Natural killer cell (primary cell): ENCODE results near the gene PRELP. TPM values are rescaled to one million over a fixed set of nuclear protein-coding genes. Genes with fewer than 3 reads are reported as not detected.

Experiments
- ATAC-seq, 3 donors: fragments of 150-1000 bp in 2 of 3; fragments of 200-7000 bp in 1 of 3; cut with Tn5 transposase; 1 replicate in 1 of 3; 2 replicates in 2 of 3; pipeline ENCODE4 v1.10.0; 2021; ENCODE audit warnings: mild to moderate bottlenecking in 2 of 3, moderate library complexity in 2 of 3
- DNase-seq, 2 donors: peaks; one replicate each; pipeline versions ENCODE4 v3.0.0 to v3.0.0-alpha.2; 2013 to 2021; ENCODE audit warnings: mixed read lengths in 1 of 2
- H3K27ac ChIP-seq: one replicate; pipeline ENCODE4 v1.5.1; 2013; ENCODE audit warnings: mild to moderate bottlenecking, low read length
- H3K27me3 ChIP-seq: one replicate; pipeline ENCODE4 v1.6.1; 2013; ENCODE audit warnings: low read length; ENCODE audit not compliant: control insufficient read depth, insufficient read depth
- H3K36me3 ChIP-seq: one replicate; pipeline ENCODE4 v1.6.1; 2013; ENCODE audit warnings: low read length; ENCODE audit not compliant: control insufficient read depth, insufficient read depth
- H3K4me1 ChIP-seq: one replicate; pipeline ENCODE4 v1.6.1; 2013; ENCODE audit warnings: low read length; ENCODE audit not compliant: control insufficient read depth, insufficient read depth
- H3K4me3 ChIP-seq: one replicate; pipeline ENCODE4 v1.5.1; 2013; ENCODE audit warnings: low read length
- H3K9me3 ChIP-seq: one replicate; pipeline ENCODE4 v1.6.1; 2013; ENCODE audit warnings: low read length; ENCODE audit not compliant: control insufficient read depth, insufficient read depth
- H3K27ac Mint-ChIP-seq, 2 donors: one replicate each; pipeline ENCODE4 v1.8.0; 2022; ENCODE audit warnings: mild to moderate bottlenecking in 2 of 2, mixed read lengths in 2 of 2, moderate library complexity in 1 of 2
- H3K27me3 Mint-ChIP-seq, 2 donors: one replicate each; pipeline ENCODE4 v1.8.0; 2022; ENCODE audit warnings: low read depth in 2 of 2, mixed read lengths in 2 of 2
- H3K36me3 Mint-ChIP-seq: one replicate; pipeline ENCODE4 v1.8.0; 2022; ENCODE audit warnings: mixed read lengths
- H3K4me1 Mint-ChIP-seq, 2 donors: one replicate each; pipeline ENCODE4 v1.8.0; 2022; ENCODE audit warnings: mixed read lengths in 2 of 2
- H3K4me3 Mint-ChIP-seq: one replicate; pipeline ENCODE4 v1.8.0; 2022; ENCODE audit warnings: mild to moderate bottlenecking, moderate library complexity, mixed read lengths
- H3K9me3 Mint-ChIP-seq, 2 donors: one replicate each; pipeline ENCODE4 v1.8.0; 2022; ENCODE audit warnings: mixed read lengths in 2 of 2
- CTCF ChIP-seq: fragments of 200-600 bp; IDR thresholded peaks from one replicate; pipeline ENCODE4 v1.8.0; 2022; ENCODE audit warnings: antibody characterized with exemption
- WGBS: methylation state at CpG from one replicate; pipeline ENCODE4 v1.1.7; 2013; ENCODE audit warnings: missing lambda C conversion rate; ENCODE audit not compliant: insufficient coverage; 5-methylcytosine and 5-hydroxymethylcytosine counted together
- intact Hi-C: fragments of 100-400 bp; cut with micrococcal nuclease; formaldehyde crosslinking; loops from one replicate; pipeline ENCODE4 v1.14.2; 2022
- total RNA-seq, 4 donors: library from RNA; stranded (reverse); fragments of 120-200 nt in 1 of 4; gene quantifications; one replicate each; pipeline versions ENCODE4 v1.2.3 to v1.2.4, GENCODE V29; 2013 to 2022

PRELP gene
- total RNA-seq, 3 donors from 2014 or later (not counting 1 experiment from before 2014, with no cell fraction given) = not detected

- Histone ChIP-seq H3K36me3 (no peaks in the 10 kb centered on the region), H3K27ac (no peak overlapping the region), H3K9me3 (no peaks in the 10 kb centered on the region), H3K4me1 (peaks cover 4% of the 10 kb centered on the region), H3K4me3 (no peak overlapping the region), H3K27me3 (no peaks in the 10 kb centered on the region)
- DNase-seq (peak in 1 of 2 donors; percentile 37), ATAC-seq (peak in 2 of 3 donors; percentile 21 to 25)
- peak overlapping the region in 1 of 2 donors; percentile 4 for H3K27ac Mint-ChIP-seq
- H3K4me1 Mint-ChIP-seq = no peaks in the 10 kb centered on the region
- no peaks in the 10 kb centered on the region for H3K36me3 Mint-ChIP-seq
- H3K9me3 Mint-ChIP-seq = no peaks in the 10 kb centered on the region
- intact Hi-C loops = no loop called here
- WGBS = 56% methylated on average over 10 of the region's 10 CpGs
- H3K4me3 Mint-ChIP-seq = no peak overlapping the region
- no peak for TF ChIP-seq CTCF
- H3K27me3 Mint-ChIP-seq = peaks cover 0 to 9% of the 10 kb centered on the region in 2 donors
Observed at GRCh38 chr1:203512848-203513584, 37.4 kb downstream of the PRELP start.

GRCh38 chr1:203513585-203514031, 38.0 kb downstream of the PRELP start:
- Mint-ChIP-seq H3K27ac (no peak overlapping the region), H3K36me3 (no peaks in the 10 kb centered on the region), H3K27me3 (peaks cover 0 to 9% of the 10 kb centered on the region in 2 donors), H3K9me3 (no peaks in the 10 kb centered on the region), H3K4me1 (no peaks in the 10 kb centered on the region), H3K4me3 (no peak overlapping the region)
- intact Hi-C loops = no loop called here
- WGBS = 93% methylated on average over 7 of the region's 9 CpGs
- no peak overlapping the region for H3K4me3 ChIP-seq
- ATAC-seq (no peak), DNase-seq (peak in 1 of 2 donors; percentile 12)
- TF ChIP-seq CTCF = no peak
- no peaks in the 10 kb centered on the region for H3K9me3 ChIP-seq
- no peaks in the 10 kb centered on the region for H3K27me3 ChIP-seq
- H3K27ac ChIP-seq = no peak overlapping the region
- no peaks in the 10 kb centered on the region for H3K36me3 ChIP-seq
- H3K4me1 ChIP-seq = peaks cover 4% of the 10 kb centered on the region

GRCh38 chr1:203516184-203516583, 40.6 kb downstream of the PRELP start:
- peaks cover 0 to 9% of the 10 kb centered on the region in 2 donors for H3K27me3 Mint-ChIP-seq
- Histone ChIP-seq H3K4me1 (peaks cover 4% of the 10 kb centered on the region), H3K27ac (no peak overlapping the region), H3K27me3 (no peaks in the 10 kb centered on the region), H3K4me3 (no peak overlapping the region), H3K36me3 (no peaks in the 10 kb centered on the region), H3K9me3 (no peaks in the 10 kb centered on the region)
- intact Hi-C loops = no loop called here
- ATAC-seq = no peak
- no peaks in the 10 kb centered on the region for H3K36me3 Mint-ChIP-seq
- no peak overlapping the region for H3K4me3 Mint-ChIP-seq
- no peaks in the 10 kb centered on the region for H3K9me3 Mint-ChIP-seq
- no peak for DNase-seq
- no peak for TF ChIP-seq CTCF
- H3K4me1 Mint-ChIP-seq = no peaks in the 10 kb centered on the region
- 90% methylated on average over 9 of the region's 9 CpGs for whole genome bisulfite sequencing
- H3K27ac Mint-ChIP-seq = no peak overlapping the region

- H3K36me3 Mint-ChIP-seq = no peaks in the 10 kb centered on the region
- DNase-seq (no peak), ATAC-seq (no peak)
- no peak for TF ChIP-seq CTCF
- no peaks in the 10 kb centered on the region for H3K4me1 Mint-ChIP-seq
- Histone ChIP-seq H3K36me3 (no peaks in the 10 kb centered on the region), H3K27ac (no peak overlapping the region), H3K9me3 (no peaks in the 10 kb centered on the region), H3K4me3 (no peak overlapping the region), H3K4me1 (peaks cover 4% of the 10 kb centered on the region), H3K27me3 (no peaks in the 10 kb centered on the region)
- peaks cover 0 to 9% of the 10 kb centered on the region in 2 donors for H3K27me3 Mint-ChIP-seq
- no peaks in the 10 kb centered on the region for H3K9me3 Mint-ChIP-seq
- WGBS = 70% methylated on average over 5 of the region's 5 CpGs
- no peak overlapping the region for H3K4me3 Mint-ChIP-seq
- intact Hi-C loops = no loop called here
- no peak overlapping the region for H3K27ac Mint-ChIP-seq
Observed at GRCh38 chr1:203516906-203517305, 41.3 kb downstream of the PRELP start.
